Measurements from ENCODE around the gene KCNQ1OT1.

DNA sequence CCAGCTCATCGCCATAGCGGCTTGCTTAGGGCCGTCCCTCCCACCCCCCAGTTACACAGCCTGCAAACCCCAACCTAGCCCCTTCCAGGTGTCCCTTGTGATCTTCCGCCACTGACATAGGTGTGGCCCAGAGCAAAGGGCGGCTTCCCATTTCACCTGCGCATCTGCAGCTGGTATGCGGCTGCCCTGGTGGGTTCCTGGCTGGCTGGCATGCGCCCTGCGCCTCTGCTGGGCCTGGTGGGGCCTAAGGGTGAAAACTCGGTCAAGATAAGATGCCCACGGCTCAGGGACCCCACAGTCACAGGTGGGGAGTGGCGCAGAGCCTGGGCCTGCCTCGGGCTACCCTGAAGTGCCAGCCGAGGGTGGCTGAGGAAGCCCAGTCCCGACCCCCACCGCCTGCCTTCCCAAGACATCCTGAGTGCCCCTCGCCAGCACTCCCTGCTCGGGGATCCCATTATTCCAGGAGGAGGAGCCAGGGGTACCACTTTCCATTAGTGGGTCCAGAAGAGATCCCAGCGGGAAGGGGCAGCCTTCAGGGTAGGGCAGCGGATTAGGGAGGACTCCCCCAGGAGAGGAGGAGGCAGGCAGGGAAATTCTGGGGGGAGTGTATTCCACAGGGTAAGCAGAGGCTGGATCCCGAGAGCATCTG, 36.9 kb upstream of the KCNQ1OT1 start:
- TF ChIP-seq, protein P1, sequence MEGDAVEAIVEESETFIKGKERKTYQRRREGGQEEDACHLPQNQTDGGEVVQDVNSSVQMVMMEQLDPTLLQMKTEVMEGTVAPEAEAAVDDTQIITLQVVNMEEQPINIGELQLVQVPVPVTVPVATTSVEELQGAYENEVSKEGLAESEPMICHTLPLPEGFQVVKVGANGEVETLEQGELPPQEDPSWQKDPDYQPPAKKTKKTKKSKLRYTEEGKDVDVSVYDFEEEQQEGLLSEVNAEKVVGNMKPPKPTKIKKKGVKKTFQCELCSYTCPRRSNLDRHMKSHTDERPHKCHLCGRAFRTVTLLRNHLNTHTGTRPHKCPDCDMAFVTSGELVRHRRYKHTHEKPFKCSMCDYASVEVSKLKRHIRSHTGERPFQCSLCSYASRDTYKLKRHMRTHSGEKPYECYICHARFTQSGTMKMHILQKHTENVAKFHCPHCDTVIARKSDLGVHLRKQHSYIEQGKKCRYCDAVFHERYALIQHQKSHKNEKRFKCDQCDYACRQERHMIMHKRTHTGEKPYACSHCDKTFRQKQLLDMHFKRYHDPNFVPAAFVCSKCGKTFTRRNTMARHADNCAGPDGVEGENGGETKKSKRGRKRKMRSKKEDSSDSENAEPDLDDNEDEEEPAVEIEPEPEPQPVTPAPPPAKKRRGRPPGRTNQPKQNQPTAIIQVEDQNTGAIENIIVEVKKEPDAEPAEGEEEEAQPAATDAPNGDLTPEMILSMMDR (IDR thresholded peaks at IDR 0.05; ENCODE audit: low read depth, low read length, missing input control): no peak
- TF ChIP-seq, protein P2, sequence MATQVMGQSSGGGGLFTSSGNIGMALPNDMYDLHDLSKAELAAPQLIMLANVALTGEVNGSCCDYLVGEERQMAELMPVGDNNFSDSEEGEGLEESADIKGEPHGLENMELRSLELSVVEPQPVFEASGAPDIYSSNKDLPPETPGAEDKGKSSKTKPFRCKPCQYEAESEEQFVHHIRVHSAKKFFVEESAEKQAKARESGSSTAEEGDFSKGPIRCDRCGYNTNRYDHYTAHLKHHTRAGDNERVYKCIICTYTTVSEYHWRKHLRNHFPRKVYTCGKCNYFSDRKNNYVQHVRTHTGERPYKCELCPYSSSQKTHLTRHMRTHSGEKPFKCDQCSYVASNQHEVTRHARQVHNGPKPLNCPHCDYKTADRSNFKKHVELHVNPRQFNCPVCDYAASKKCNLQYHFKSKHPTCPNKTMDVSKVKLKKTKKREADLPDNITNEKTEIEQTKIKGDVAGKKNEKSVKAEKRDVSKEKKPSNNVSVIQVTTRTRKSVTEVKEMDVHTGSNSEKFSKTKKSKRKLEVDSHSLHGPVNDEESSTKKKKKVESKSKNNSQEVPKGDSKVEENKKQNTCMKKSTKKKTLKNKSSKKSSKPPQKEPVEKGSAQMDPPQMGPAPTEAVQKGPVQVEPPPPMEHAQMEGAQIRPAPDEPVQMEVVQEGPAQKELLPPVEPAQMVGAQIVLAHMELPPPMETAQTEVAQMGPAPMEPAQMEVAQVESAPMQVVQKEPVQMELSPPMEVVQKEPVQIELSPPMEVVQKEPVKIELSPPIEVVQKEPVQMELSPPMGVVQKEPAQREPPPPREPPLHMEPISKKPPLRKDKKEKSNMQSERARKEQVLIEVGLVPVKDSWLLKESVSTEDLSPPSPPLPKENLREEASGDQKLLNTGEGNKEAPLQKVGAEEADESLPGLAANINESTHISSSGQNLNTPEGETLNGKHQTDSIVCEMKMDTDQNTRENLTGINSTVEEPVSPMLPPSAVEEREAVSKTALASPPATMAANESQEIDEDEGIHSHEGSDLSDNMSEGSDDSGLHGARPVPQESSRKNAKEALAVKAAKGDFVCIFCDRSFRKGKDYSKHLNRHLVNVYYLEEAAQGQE (IDR thresholded peaks at IDR 0.05): no peak
- no peak for TF ChIP-seq TAF1 (conservative IDR thresholded peaks at IDR 0.05)
- no peak for TF ChIP-seq GABPA (IDR thresholded peaks at IDR 0.05 in 1 of 2, conservative IDR thresholded peaks at IDR 0.05 in 1 of 2)
- no peak for TF ChIP-seq RAD21 (IDR thresholded peaks at IDR 0.05)
- TF ChIP-seq, protein P3, sequence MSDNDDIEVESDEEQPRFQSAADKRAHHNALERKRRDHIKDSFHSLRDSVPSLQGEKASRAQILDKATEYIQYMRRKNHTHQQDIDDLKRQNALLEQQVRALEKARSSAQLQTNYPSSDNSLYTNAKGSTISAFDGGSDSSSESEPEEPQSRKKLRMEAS (IDR thresholded peaks at IDR 0.05): no peak
- TF ChIP-seq, protein P4, sequence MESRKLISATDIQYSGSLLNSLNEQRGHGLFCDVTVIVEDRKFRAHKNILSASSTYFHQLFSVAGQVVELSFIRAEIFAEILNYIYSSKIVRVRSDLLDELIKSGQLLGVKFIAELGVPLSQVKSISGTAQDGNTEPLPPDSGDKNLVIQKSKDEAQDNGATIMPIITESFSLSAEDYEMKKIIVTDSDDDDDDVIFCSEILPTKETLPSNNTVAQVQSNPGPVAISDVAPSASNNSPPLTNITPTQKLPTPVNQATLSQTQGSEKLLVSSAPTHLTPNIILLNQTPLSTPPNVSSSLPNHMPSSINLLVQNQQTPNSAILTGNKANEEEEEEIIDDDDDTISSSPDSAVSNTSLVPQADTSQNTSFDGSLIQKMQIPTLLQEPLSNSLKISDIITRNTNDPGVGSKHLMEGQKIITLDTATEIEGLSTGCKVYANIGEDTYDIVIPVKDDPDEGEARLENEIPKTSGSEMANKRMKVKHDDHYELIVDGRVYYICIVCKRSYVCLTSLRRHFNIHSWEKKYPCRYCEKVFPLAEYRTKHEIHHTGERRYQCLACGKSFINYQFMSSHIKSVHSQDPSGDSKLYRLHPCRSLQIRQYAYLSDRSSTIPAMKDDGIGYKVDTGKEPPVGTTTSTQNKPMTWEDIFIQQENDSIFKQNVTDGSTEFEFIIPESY (IDR thresholded peaks at IDR 0.05): no peak
- TF ChIP-seq RXRA (IDR thresholded peaks at IDR 0.05): no peak
